GM10266 (cell line): Measurements from ENCODE around the gene CERS6.

Experiments used
- DNase-seq: peaks from one replicate; pipeline ENCODE4 v3.0.0; 2012; ENCODE audit errors: extremely low spot score
- TF ChIP-seq, protein P1 (sequence below): IDR thresholded peaks from 2 replicates; pipeline ENCODE4 v1.5.1; 2012; ENCODE audit warnings: mild to moderate bottlenecking, low read depth; ENCODE audit not compliant: control insufficient read depth, insufficient read depth; ENCODE audit errors: missing control alignments

The CERS6 gene

GRCh38 chr2:168427451-168427850, 28.6 kb upstream of the CERS6 start:
- no peak for DNase-seq
- TF ChIP-seq, protein P1, sequence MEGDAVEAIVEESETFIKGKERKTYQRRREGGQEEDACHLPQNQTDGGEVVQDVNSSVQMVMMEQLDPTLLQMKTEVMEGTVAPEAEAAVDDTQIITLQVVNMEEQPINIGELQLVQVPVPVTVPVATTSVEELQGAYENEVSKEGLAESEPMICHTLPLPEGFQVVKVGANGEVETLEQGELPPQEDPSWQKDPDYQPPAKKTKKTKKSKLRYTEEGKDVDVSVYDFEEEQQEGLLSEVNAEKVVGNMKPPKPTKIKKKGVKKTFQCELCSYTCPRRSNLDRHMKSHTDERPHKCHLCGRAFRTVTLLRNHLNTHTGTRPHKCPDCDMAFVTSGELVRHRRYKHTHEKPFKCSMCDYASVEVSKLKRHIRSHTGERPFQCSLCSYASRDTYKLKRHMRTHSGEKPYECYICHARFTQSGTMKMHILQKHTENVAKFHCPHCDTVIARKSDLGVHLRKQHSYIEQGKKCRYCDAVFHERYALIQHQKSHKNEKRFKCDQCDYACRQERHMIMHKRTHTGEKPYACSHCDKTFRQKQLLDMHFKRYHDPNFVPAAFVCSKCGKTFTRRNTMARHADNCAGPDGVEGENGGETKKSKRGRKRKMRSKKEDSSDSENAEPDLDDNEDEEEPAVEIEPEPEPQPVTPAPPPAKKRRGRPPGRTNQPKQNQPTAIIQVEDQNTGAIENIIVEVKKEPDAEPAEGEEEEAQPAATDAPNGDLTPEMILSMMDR, result no peak

- no peak for DNase-seq
- TF ChIP-seq, protein P1, result no peak
These were observed 27.6 kb upstream of the CERS6 start for GRCh38 chr2:168428431-168428830.

DNA sequence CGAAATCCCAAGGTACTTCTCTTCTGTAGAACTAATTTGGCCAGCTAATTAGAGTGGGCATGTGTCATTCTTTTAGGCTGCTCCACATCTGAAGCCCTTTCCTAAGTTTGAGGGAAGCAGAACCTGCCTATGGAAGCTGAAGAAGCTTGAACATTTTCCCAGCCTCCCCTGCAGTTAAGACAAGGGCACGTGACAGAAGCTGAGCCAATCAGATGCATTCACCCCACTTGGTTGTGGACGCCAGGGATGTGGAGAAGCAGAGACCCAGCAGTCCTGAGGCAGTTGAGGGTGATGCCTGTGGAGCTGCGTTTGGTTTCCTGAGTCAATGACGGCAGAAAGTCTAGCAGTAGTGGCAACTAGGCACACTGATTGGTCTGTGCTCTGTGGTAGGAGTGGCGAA, 26.1 kb upstream of the CERS6 start:
- TF ChIP-seq, protein P1, result no peak
- DNase-seq, result no peak

- no peak for DNase-seq
- TF ChIP-seq, protein P1, result no peak
These were observed 25.6 kb upstream of the CERS6 start for GRCh38 chr2:168430431-168430830.

- no peak for DNase-seq
- TF ChIP-seq, protein P1, result no peak
These were observed 24.6 kb upstream of the CERS6 start for GRCh38 chr2:168431301-168432024.

DNA sequence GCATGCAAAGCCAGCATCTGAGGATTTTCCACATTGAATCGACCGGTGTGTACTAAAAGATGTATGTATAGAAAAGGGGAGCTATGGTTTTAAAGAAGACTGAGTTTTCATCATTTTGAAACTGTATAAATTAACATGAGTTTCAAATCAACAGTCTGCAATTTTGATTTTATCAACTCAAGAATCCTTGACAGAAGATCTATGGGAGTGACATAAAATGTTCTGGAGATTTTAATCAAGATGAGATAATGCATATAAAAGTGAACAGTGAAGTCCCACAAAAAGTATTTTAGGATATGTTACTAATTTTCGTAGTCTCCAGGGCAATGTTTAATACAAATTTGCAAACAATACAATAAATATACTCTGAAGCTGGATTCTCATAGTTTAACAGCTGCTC, 24.0 kb upstream of the CERS6 start:
- no peak for DNase-seq
- TF ChIP-seq, protein P1, result no peak

- DNase-seq, result no peak
- TF ChIP-seq, protein P1, result no peak
These were observed 23.4 kb upstream of the CERS6 start for GRCh38 chr2:168432565-168433186.
